GM21619 (cell line): ENCODE measurements around the gene GRIK4.

ENCODE experiments used
- ATAC-seq: cut with Tn5 transposase; IDR thresholded peaks from one replicate; pipeline ENCODE4 v1.9.1; 2021; ENCODE audit not compliant: unreplicated experiment

GRIK4 gene

DNA sequence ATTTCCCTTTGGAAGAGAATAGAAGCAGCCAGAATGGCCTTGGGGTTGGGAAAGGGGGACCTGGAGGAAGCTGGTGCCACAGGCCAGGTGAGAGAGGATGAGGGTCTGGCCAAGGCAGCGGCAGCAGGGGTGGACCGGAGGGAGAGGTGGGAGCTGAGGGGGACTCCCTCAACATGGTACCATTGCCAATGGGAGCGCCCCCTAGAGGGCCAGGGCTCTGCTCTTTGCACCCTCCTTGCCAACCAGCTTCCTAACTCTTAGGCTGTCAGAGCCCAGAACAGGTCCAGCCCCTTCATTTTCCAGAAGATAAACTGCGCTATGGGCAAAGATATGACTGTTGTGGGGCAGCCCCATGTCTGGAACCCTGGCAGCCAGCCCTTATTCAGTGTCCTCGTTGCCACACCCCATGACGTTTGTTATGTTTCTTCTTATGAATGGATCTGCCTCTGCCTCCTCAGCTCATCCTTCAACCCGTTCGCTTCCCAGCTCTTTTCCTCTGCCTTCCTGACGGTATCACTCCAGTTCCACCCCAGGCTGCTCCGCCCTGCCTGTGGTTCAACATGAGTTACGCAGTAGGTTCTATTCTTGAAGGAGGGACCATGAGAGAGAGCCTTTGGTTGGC is 185.2 kb downstream of the GRIK4 start:
- no peak for ATAC-seq

DNA sequence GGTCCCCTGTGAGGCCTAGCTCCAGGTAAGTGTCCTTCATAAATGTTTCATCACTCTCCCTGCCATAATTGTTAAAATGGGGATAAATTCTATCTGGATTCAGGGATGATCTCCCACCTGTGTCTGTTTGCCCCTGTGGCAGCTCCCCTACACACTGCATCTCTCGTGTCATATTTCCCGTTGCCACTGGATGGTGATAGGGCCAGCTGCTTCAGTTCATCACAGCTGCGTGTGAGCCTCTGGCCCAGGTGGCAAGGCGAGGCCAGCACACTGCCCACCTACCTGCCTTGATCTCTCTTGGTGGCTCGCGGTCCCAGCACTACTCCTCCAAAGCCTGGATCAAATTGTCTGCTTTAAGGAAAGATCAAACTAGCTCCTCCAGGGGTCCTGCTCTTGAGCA is 187.4 kb downstream of the GRIK4 start:
- ATAC-seq = no peak

DNA sequence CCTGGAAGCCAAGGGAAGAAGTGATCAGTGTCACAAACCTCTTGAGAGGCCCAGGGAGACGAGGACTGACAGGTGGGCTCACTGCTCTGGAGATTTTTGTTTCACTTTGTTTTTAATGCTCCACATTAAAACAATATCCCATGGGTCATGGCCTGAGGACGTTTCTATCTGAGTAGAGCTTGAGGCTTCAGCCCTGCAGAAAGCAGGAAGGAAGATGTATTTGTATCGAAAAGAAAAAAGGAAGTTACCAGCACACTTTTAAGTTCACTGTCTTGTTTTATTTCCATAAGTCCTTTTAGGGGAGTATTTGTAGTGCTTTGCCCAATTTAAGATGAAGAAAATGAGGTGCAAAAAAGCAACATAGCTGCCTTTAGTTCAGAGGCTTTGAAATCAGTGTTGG is 191.1 kb downstream of the GRIK4 start:
- ATAC-seq = no peak

DNA sequence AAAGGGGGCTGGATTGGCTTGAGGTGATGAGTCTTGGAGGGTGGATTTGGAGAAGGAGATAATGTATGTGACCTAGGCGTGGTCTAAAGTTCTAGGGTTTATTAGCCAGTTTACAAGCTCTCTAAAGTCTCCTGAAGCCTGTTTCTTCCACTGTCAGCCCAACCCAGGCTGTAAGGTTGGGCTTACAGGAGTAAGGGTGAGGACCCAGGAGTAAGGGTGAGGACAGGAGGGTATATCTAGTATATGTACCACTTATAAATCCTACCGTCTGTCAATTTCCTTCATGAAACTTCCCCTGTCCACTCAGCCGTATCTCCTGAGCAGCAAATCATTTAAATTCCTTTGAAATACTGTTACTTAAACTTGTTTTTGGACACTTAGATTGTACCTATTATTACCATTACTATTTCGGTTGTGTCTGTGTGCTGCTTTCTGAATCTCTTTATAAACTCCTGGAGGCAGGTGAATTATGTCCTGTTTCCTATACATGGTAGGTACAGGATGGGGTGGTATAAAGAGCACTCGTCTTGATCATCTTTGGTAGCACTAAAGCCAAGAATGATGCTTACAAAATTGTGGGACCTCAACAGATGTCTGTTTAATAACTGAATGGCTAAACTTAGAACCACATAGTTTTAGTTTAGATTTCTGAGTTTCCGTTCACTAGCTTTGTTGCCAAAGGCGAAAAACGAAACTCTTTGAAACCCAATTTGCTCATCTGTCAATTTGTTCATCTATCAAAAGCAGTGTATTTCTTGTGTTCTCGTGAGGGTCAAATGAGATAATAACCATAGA is 192.0 kb downstream of the GRIK4 start:
- ATAC-seq = peak; percentile 70

DNA sequence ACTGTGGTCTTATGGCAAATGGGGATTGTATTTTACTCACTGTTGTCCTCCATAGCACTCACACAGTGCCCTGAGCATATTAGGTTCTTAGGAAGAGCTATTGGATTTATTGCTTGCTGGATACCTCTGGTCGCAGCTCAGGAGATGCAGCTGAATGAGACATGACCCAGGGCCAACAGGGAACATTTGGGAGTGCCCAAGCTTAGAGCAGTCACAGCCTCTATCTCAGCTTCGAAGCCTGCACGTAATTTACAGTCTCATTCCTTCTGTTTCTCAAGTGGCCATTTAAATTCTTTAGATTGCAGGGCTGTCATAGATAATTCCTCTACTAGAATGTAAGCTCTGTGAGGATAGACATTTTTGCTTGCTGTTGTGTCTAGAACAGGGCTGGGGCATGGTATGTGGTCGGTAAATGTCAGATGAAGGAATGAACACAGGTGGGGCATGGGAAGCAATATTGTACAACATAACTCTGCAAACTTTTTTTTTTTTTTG is 192.8 kb downstream of the GRIK4 start:
- ATAC-seq = peak; percentile 11

DNA sequence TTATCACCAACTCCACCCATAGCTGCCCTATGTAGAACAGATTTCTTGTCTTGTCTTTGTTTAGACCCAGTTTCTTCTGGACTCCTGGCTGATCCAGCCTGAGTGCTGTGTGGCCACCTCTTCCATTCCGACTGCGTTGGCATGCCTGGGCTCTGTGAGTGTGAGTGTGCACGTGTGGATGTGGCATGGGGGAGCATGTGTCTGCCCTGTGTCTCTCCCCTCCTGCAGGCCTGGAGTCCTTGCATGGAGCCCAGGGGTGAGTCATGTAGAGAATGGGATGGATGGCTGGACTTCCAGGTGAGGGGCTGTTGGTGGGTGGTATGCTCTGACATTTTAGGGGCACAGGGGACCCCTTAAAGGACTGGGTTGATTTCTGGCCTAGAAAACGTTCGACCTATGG is 194.7 kb downstream of the GRIK4 start:
- no peak for ATAC-seq

DNA sequence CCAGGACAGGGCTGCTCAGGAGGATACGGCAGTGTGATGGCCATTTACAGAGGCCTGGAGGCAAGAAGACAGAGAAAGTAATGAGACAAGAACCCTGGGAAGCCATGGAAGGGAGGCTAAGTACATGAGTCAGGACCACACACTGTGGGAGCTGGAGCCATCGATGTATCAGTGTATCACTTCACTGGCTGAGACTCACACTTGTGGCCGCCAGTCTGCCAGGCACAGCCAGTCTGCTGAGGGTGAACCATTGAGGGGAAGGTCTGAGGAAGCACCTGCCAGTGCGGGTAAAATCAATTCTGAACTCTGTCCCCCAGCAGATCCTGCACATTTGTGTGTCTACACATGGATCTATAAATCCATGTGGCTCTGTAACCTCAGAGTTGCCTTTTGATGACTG is 195.6 kb downstream of the GRIK4 start:
- ATAC-seq = no peak

DNA sequence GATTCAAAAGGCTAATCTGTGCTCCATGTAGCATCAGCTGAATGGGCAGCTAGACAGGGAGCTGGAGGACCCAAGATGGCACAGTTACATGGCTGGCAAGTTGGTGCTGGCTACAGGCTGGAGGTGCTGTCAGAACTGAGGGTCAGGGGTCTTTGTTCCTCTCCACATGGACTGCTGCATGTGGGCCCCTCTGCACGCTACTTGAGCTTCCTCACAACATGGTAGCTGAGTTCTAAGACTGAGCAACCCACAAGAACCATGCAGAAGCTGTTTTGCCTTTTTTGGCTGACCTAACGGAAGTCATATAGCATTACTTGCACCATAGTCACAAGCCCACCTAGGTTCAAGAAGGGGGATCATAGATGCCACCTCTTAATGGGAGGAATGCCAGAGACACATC is 196.1 kb downstream of the GRIK4 start:
- no peak for ATAC-seq

DNA sequence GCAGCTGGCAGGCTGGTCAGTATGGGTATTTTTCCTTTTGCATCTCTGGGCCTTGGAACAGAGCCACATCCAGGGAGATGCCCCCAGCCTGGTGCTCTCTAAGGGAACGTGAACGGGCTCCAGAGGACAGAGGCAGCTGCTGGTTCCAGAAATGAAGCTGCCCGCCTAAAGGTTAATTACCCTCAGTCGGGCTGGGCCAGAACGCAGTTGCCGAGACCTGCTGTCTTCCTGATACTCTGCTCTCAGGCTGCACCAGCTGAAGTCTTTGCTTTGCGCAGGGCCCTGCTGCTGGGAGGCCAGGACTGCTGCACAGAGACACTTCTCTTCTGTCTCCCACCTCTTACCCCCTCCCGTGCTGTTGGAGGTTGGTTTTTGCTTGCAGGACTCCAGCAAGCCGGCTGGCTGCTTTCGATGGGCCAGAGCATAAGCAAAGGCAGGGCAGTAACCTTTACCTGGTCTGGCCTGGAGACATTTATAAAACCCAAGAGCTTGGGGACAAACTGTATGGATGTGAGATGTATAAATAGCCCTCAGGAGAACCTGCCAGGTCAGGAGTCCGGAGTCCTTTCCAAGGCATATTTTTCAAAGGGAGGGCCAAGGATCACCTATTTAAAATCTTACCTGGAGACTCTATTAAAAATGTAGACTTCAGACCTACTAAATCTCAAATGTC is 197.1 kb downstream of the GRIK4 start:
- no peak for ATAC-seq

DNA sequence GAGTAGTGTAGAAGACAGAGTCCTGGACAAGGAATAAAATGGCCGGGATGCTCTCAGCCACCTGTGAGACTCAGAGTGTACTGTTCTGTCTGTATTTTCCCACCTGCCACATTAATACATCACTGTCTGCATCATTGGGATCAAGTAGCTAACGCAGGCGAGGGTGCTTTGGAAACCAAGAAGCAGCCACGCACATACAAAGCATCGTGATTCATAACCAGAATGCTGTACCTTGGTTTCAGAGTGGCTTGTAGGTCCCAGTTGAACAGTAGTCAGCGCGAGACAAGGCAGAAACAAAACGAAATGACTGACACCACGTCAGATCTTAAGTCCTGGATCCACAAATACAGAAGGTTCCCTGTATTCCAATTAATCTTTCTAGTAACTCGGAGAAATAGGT is 198.3 kb downstream of the GRIK4 start:
- ATAC-seq = peak; percentile 86

DNA sequence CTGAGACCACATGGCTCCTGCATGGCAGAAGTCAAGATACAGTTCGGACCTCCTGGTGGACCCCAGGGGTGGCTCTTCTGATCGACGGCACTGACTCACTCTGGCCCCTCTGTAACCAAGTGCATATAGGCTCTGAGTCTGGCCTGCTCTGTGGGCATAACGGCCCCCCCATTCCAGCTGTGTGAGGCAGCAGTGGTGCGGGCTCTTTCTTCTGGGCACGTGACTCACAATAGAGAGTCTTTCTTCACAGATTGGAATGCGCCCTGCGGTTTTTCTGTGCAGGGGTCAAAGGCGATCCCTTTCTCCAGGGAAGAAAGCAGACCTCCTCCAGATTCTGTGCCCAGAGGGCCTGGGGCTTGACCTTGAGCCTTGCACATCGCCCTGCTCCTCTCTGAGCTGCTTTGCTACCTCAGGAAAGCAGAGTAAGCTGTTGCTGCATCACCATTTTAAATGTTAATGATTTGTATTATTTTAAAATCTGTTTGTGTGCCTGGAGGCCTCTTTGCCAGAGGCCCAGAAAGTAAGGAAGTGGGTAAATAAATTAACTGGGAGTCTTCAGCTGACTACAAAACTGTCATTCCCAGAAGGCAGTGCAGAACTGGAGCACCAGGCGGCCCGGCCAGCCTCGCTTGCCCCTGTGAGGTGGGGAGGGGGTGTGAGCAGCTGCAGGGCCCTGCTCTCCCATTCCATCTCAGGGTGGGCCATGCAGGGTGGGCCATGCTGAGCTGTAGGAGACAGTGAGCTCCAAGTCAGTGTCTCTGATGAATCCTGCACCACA is 199.0 kb downstream of the GRIK4 start:
- ATAC-seq = peak; percentile 26

DNA sequence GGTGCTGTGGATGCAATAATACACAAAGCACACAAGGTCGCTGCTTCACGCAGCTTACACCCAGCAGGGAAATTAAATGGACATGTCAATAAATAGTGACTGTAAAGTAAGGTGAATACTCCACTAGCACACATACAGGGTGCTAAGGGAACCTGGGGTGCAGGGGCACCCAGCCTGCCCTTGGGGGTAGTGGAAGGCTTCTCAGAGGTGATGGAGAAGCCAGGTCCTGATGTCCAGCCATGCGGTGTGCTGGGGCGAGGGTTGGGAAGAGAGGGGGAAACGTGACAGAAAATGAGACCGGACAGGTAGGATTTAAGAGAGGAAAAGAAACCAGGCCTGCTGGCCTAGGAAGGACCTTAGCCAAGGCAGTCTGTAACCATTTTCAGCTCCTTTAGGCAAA is 200.5 kb downstream of the GRIK4 start:
- ATAC-seq = no peak

DNA sequence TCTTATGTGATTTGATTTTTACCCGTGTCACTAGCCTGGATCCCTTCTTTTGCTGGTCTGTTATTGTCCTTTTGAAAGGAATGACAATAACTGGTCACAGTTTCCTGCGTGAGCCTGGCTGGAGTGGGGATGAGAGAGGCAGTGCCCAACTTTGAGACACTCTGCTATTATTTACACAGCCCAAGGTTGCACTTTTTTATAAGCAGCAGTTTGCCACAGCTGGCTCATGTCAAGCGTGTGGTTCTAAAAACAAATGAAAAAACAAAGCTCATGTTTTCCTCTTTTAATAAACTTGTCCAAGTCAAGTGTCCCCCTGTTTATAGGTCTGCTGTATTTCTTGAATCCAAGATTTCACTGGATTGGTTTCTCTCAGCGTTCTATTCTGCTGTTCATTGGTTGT is 201.3 kb downstream of the GRIK4 start:
- ATAC-seq = no peak

DNA sequence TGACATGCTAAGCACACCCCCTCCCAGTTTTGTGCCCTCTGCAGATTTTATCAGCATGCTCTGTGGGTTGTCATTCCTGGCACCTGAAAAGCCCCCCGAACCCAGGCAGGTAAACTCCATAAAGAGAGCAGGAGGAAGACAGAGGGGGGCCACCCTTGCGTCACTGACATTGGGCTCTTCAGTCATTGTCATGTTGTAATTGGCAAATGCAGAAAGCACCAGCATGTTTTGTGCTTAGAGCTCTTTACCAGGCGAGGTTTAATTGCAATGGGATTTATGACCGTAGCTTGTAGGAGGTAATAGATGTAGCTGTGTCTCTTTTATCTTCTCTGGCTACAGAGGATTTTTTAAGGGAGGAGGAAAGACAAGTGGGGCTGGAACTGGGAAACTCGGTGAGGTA is 201.7 kb downstream of the GRIK4 start:
- no peak for ATAC-seq

DNA sequence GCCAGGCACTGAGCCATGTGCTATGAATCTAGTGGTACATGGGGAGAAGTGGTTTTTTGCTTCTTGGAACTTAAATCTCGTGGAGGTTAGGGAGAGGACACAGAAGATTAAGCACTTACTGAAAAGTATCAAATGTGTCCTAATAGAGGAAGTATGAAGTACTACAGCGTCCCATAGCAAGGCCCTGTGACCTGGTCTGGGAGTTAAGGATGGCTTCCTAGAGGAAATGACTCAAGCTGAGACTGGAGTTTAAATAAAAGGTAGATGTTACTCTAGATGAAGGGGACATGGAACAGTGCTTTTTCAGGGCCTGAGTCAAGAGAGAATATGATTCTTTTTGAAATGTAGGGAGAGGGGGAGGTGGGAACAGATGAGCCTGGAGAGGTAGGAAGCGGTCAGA is 202.9 kb downstream of the GRIK4 start:
- ATAC-seq = no peak

DNA sequence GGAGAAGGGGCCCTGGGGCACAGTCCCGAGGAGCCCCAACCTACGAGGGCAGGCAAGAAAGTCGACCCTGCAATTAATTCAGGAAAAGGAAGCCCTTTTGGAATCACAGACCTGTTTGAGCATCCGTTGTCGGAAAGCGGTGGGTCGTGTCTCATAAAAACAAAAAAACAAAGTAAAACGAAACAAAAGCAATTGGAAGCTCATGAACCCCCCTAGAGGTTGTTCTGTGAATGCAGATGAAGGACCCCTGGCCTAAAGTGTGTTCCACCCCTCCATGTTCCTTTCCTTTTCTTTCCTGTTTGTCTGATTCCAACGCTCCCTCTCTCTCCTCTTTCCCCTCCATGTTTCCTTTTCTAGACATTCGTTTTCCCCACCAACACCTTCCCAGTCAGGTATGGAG is 203.7 kb downstream of the GRIK4 start:
- no peak for ATAC-seq

DNA sequence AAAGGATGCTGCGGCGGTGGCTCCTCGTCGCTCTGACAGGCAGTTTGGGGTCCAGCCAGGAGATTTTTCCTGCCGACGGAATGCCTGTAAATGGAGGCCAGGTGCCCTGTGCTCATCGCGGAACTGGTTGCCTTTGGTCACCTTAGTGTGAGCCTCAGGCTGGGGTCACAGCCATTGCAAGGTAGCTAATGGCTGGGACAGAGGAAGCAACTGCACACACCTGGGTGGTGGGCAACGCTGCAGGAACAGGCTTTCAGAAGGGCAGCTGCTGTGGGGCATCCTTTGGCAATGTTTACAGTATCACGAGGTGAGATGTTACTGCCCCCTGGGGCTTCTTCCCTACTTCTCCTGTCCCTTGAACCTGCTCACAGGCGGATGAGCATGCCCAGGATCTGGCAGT is 205.5 kb downstream of the GRIK4 start:
- no peak for ATAC-seq

DNA sequence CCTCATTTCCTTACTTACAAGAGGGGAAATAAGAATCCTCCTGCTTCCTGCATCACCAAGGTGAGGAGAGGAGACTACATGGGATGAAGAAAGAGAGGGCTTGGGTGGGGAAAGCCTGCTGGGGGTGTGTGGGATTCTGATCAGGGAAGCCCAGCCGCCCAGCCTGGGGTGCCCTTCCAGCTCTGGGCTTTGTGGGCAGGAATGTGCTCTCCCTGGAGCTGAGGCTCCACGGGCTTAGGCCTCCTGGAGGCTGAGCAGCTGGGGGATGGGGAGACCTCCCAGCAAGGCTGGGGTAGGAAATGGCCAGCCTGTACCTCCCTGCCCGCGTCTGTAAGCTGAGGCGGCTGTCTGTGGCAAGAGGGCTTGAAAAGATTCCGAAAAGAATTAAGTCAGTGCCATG is 206.1 kb downstream of the GRIK4 start:
- ATAC-seq = no peak

DNA sequence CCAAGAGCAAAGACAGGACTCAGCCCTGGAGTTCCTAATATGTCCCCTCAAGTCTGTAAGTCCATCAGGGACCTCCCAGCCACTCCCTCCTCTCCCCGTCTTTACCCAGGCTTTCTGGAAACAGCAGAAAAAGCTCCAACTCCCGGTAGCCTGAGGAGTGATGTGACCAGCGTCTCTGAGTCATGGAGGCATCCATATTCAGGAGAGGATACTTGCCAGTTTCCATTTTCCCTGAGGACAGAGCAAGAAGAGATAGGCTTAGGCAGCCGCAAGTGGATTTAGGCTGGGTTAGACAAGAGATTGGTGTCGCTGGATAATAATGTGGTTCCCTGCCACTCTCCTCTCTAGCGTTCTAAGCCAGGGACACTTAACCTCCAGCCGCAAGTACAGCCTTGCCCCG is 206.6 kb downstream of the GRIK4 start:
- no peak for ATAC-seq

DNA sequence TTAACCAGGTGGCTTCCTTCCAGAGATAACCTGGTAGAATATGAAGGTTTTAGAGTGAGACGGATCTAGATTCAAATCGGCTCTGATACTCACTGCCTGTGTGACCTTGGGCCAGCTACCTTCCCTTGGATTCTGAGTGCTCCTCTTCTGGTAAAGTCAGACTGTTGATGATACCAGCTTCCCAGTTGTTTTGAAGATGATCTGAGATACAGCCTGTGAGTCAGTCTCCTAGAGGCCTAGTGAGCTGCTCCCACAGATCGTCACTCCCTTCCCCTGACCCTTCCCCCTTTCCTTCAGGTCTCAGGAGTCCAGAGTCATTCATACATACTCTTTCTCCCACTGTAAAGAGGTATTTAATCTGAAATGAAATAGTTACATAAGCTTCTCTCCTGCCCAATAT is 207.8 kb downstream of the GRIK4 start:
- no peak for ATAC-seq

DNA sequence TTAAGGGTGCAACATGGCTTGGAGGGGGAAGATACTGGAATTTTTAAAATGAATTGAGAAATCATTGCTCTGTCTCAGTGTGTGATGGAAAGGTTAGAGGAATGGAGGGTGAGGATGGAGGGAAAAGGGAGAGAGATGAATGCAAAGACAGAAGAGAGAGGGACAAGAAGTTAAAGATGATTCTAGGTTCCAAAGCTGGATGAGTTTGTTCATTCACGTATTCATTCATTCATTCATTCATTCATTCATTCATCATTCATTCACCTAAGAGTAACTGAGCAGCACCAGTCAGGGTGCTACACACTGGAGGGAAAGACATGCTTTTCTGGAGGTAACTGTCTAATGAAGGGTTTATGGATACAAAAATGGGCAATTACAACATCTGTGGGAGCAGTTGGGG is 209.2 kb downstream of the GRIK4 start:
- no peak for ATAC-seq
